ENCODE results near the gene MBP.
A peak's percentile ranks its signal among the peaks of the same experiment; 100 is the strongest.

MBP gene

GRCh38 chr18:77098538-77099174 is 33.9 kb downstream of the MBP start:
- no peak for DNase-seq

- DNase-seq = no peak
Observed at GRCh38 chr18:77098029-77098428, 34.6 kb downstream of the MBP start.

- DNase-seq = no peak
Observed at GRCh38 chr18:77096936-77097886, 35.4 kb downstream of the MBP start.

- DNase-seq = no peak
Observed at GRCh38 chr18:77095391-77096371, 36.9 kb downstream of the MBP start.

GRCh38 chr18:77093586-77093985 is 39.0 kb downstream of the MBP start:
- DNase-seq = no peak

- DNase-seq = no peak
Observed at GRCh38 chr18:77093067-77093430, 39.5 kb downstream of the MBP start.

- DNase-seq = no peak
Observed at GRCh38 chr18:77092104-77093066, 40.2 kb downstream of the MBP start.

GRCh38 chr18:77091366-77091765 is 41.2 kb downstream of the MBP start:
- no peak for DNase-seq

GRCh38 chr18:77090546-77091174 is 41.9 kb downstream of the MBP start:
- no peak for DNase-seq

GRCh38 chr18:77089723-77090285 is 42.8 kb downstream of the MBP start:
- DNase-seq = no peak

GRCh38 chr18:77088963-77089722 is 43.4 kb downstream of the MBP start:
- no peak for DNase-seq

GRCh38 chr18:77087393-77088141 is 45.0 kb downstream of the MBP start:
- no peak for DNase-seq

- no peak for DNase-seq
Observed at GRCh38 chr18:77086656-77087392, 45.8 kb downstream of the MBP start.

- DNase-seq = no peak
Observed at GRCh38 chr18:77086034-77086433, 46.5 kb downstream of the MBP start.

- no peak for DNase-seq
Observed at GRCh38 chr18:77084688-77085035, 47.9 kb downstream of the MBP start.

GRCh38 chr18:77082316-77082955 is 50.1 kb downstream of the MBP start:
- no peak for DNase-seq

GRCh38 chr18:77081390-77081778 is 51.2 kb downstream of the MBP start:
- DNase-seq = no peak

GRCh38 chr18:77079954-77080682 is 52.5 kb downstream of the MBP start:
- DNase-seq = peak; percentile 70
